Stimulated activated CD4-positive, alpha-beta T cell treated with anti-CD3 and anti-CD28 coated beads, TNF-alpha, amount 100 ng/mL, for 4 hours (primary cell): ENCODE data around the gene PIGN.

Source experiments
- DNase-seq, 3 experiments: peaks; one replicate each; pipeline ENCODE4 v3.0.0-alpha.2; 2020; ENCODE audit warnings: low read depth in 3 of 3

Gene PIGN

GRCh38 chr18:62186774-62187542, at the start of gene PIGN, which contains the start of gene RELCH:
Gene PIGN (minus strand): TSS chr18:62187056. CDS start chr18:62161353, 25,703 bp downstream.
Gene RELCH (plus strand): TSS chr18:62187255. CDS start chr18:62187506, 251 bp downstream.
- peak; percentile 66 to 91 (median 87) for DNase-seq

- no peak for DNase-seq
Measured at GRCh38 chr18:62236252-62236651, 49.4 kb upstream of the PIGN start.

GRCh38 chr18:62226047-62226446, 39.2 kb upstream of the PIGN start:
- DNase-seq: no peak

- DNase-seq: no peak
Measured at GRCh38 chr18:62224229-62224628, 37.4 kb upstream of the PIGN start.

- no peak for DNase-seq
Measured at GRCh38 chr18:62214790-62215189, 27.9 kb upstream of the PIGN start.

GRCh38 chr18:62211325-62211828, 24.5 kb upstream of the PIGN start:
- DNase-seq: no peak

- DNase-seq: no peak
Measured at GRCh38 chr18:62210138-62210537, 23.3 kb upstream of the PIGN start.

GRCh38 chr18:62209046-62209445, 22.2 kb upstream of the PIGN start:
- DNase-seq: no peak

- DNase-seq: no peak
Measured at GRCh38 chr18:62206593-62206992, 19.7 kb upstream of the PIGN start.

GRCh38 chr18:62205824-62206223, 19.0 kb upstream of the PIGN start:
- DNase-seq: no peak

- DNase-seq: no peak
Measured at GRCh38 chr18:62201870-62202269, 15.0 kb upstream of the PIGN start.

- no peak for DNase-seq
Measured at GRCh38 chr18:62200121-62200914, 13.5 kb upstream of the PIGN start.

GRCh38 chr18:62199629-62200028, 12.8 kb upstream of the PIGN start:
- DNase-seq: no peak

GRCh38 chr18:62198259-62198658, 11.4 kb upstream of the PIGN start:
- no peak for DNase-seq

GRCh38 chr18:62196980-62197379, 10.1 kb upstream of the PIGN start:
- DNase-seq: no peak

GRCh38 chr18:62196079-62196478, 9.2 kb upstream of the PIGN start:
- DNase-seq: no peak

- no peak for DNase-seq
Measured at GRCh38 chr18:62189208-62189607, 2.4 kb upstream of the PIGN start.

GRCh38 chr18:62187543-62188510, 971 bp upstream of the PIGN start:
- peak in 1 of 3 experiments; percentile 3 for DNase-seq

GRCh38 chr18:62186499-62186773, 420 bp downstream of the PIGN start:
- DNase-seq: no peak

GRCh38 chr18:62183578-62184195, 3.2 kb downstream of the PIGN start:
- DNase-seq: peak in 1 of 3 experiments; percentile 16

- DNase-seq: no peak
Measured at GRCh38 chr18:62182220-62182619, 4.6 kb downstream of the PIGN start.
